Ascending aorta (tissue), 2 donors: ENCODE data around the gene ARL2. TPM values are rescaled to one million over a fixed set of nuclear protein-coding genes. Genes with fewer than 3 reads are reported as not detected.
A peak's percentile ranks its signal among the peaks of the same experiment; 100 is the strongest.

Experiments used
- DNase-seq, 2 donors: peaks; one replicate each; pipeline ENCODE4 v3.0.0-alpha.2; 2019; ENCODE audit warnings: low spot score in 2 of 2
- H3K27ac ChIP-seq, 2 donors: fragments of 200-600 bp; sonication (generic); one replicate each; pipeline ENCODE4 v1.5.1; 2016 to 2017; ENCODE audit warnings: mild to moderate bottlenecking in 1 of 2
- H3K27me3 ChIP-seq: fragments of 200-600 bp; sonication (generic); one replicate; pipeline ENCODE4 v1.5.1; 2017
- H3K36me3 ChIP-seq, 2 donors: fragments of 200-600 bp; sonication (generic); one replicate each; pipeline ENCODE4 v1.5.1; 2016
- H3K4me1 ChIP-seq, 2 donors: fragments of 200-600 bp; sonication (generic); one replicate each; pipeline ENCODE4 v1.5.1; 2016 to 2017; ENCODE audit warnings: mild to moderate bottlenecking in 1 of 2
- H3K4me3 ChIP-seq, 2 donors: fragments of 200-600 bp; sonication (generic); one replicate each; pipeline ENCODE4 v1.5.1; 2016 to 2017; ENCODE audit warnings: mild to moderate bottlenecking in 1 of 2
- H3K9me3 ChIP-seq, 2 donors: fragments of 200-600 bp; sonication (generic); one replicate each; pipeline ENCODE4 v1.5.1; 2016
- CTCF ChIP-seq, 3 experiments: fragments of 200-600 bp in 2 of 3; fragments of 450-650 bp in 1 of 3; sonication (generic) in 2 of 3; IDR thresholded peaks; one replicate each; pipeline ENCODE4 v1.5.1; 2016 to 2019; ENCODE audit warnings: antibody characterized with exemption in 3 of 3, mild to moderate bottlenecking in 1 of 3, moderate library complexity in 1 of 3
- intact Hi-C: fragments of 100-400 bp; cut with DNase I; formaldehyde crosslinking; loops from one replicate; pipeline ENCODE4 v1.15.1; 2023
- total RNA-seq: library from RNA; depleted of rRNA; stranded (reverse); fragments of >200 nt; gene quantifications from one replicate; pipeline ENCODE4 v1.1.0, GENCODE V29; 2016

Gene ARL2
- total RNA-seq, 1 donor from 2014 or later, result 187 TPM

DNA sequence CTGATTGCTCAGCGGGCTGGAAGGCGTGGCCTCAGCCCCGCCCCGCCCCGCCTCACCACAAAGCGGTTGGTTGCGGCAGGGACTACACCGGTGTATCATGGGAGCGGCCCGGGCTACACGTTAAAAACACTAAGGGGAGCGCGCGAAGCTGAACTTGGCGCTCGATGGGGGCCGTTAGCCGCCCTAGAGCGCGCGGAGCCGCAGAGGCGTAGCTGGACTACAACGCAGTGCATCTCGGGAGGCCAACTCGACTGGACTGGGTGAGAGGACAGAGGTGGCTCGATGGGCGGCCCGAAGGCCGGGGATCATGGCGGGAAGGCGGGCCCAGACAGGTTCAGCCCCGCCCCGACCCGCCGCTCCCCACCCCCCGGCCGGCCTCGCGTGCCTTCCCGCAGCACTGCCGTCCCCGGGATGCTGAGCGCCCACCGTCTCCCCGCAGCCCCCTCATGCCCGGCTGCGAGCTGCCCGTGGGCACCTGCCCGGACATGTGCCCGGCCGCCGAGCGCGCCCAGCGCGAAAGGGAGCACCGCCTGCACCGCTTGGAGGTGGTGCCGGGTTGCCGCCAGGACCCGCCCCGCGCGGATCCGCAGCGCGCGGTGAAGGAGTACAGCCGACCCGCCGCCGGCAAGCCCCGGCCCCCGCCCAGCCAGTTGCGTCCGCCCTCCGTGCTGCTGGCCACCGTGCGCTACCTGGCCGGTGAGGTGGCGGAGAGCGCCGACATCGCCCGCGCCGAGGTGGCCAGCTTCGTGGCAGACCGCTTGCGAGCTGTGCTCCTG lies 27.1 kb downstream of the ARL2 start, which contains the start of gene SAC3D1:
SAC3D1 (plus strand) TSS at position 364 of the 776 bp plus-strand sequence; CDS start at position 447, 83 bp downstream.
- no peaks in the 10 kb centered on the region for H3K9me3 ChIP-seq

DNA sequence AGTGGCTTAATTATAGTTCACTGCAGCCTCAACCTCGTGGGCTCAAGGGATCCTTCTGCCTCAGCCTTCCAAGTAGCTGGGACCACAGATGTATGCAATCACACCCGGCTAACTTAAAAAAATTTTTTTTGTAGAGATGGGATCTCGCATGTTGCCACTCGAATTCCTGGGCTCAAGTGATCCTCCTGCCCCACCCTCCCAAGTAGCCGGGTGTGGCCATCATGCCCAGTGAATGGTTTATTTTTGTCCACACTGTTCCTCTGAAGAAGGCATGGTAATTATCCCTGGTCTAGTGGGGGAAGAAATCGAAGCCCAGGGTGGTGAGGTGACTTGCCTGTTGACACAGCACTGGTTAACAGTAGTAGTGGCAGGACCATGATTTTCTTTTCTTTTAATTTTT lies 28.9 kb downstream of the ARL2 start:
- no peaks in the 10 kb centered on the region for H3K9me3 ChIP-seq
- H3K27me3 ChIP-seq, result no peaks in the 10 kb centered on the region
- DNase-seq, result no peak
- peaks cover 8 to 28% of the 10 kb centered on the region in 2 donors for H3K36me3 ChIP-seq
- no peak overlapping the region for H3K4me3 ChIP-seq
- intact Hi-C loops, result loop anchor here (5.0 to 10.0 kb wide), 2 partner anchors 39 to 622 kb away; partner anchors contain the start of genes CDCA5, RELA and ZFPL1
- H3K4me1 ChIP-seq, result peaks cover 4 to 18% of the 10 kb centered on the region in 2 donors
- no peak for TF ChIP-seq CTCF (IDR thresholded peaks at IDR 0.05)
- H3K27ac ChIP-seq, result no peak overlapping the region

More for the DNA sequence above, 27.1 kb downstream of the ARL2 start, which contains the start of gene SAC3D1:
- TF ChIP-seq CTCF (IDR thresholded peaks at IDR 0.05), result no peak
- peak within 1 kb of the TSS; percentile 82 to 95 for H3K4me3 ChIP-seq
- H3K36me3 ChIP-seq, result peaks cover 13 to 36% of the 10 kb centered on the region in 2 donors
- peaks cover 4 to 6% of the 10 kb centered on the region in 2 donors for H3K4me1 ChIP-seq
- peak within 1 kb of the TSS; percentile 89 for H3K27ac ChIP-seq
- intact Hi-C loops, result loop anchor here (1.0 to 10.0 kb wide), 4 partner anchors 13 to 624 kb away; partner anchors contain the start of genes ARL2, CDCA5, RELA and ZFPL1
- H3K27me3 ChIP-seq, result no peaks in the 10 kb centered on the region
- DNase-seq, result peak; percentile 62 to 94

DNA sequence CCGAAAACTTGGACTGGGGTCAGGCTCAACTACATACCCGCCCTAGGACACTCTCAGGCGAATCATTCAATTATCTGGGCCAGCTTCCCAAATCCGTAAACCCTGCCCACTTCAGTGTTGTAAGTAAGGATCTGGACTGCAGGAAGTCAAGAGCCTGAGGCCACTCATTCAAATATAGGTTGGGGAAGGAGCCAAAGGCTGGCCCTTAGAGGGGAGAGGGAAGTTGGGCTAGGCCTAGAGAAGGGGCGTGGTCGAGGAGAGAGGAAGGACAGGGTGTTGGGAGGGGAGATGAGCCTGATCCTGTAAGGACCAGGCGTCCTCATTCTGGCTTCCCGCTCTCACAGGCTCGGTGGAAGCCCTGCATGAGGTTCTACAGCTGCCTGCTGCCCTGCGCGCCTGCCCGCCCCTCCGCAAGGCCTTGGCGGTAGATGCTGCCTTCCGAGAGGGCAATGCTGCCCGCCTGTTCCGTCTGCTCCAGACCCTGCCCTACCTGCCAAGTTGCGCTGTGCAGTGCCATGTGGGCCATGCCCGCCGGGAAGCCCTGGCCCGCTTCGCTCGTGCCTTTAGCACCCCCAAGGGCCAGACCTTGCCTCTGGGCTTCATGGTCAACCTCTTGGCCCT lies 30.0 kb downstream of the ARL2 start:
- Histone ChIP-seq H3K27ac (no peak overlapping the region), H3K9me3 (no peaks in the 10 kb centered on the region), H3K36me3 (peaks cover 0 to 19% of the 10 kb centered on the region in 2 donors), H3K4me1 (peaks cover 4 to 23% of the 10 kb centered on the region in 2 donors), H3K4me3 (no peak overlapping the region), H3K27me3 (no peaks in the 10 kb centered on the region)
- TF ChIP-seq CTCF (IDR thresholded peaks at IDR 0.05), result no peak
- intact Hi-C loops, result loop anchor here (5.0 to 10.0 kb wide), 2 partner anchors 38 to 621 kb away; partner anchors contain the start of genes CDCA5, RELA and ZFPL1
- no peak for DNase-seq

DNA sequence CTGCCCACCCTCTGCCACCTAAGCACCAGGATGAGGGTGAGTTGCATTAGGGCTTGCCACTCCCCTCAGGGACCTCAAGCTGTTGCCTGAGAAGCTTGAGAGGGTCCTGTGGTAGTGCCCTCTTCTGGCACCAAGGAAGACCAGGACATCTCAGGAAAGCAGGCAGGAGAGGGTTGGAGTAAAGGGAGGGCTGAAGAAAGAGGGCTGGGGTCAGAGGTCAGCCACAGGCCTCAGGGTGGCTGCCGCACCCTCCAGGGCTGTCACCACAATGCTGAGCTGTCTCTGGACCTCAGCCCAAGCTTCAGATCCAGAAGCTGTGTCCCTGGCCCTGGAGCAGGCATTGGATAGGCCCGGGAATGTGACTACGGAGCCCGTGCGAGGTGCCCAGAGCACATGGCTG lies 31.1 kb downstream of the ARL2 start:
- H3K36me3 ChIP-seq, result peaks cover 0 to 12% of the 10 kb centered on the region in 2 donors
- H3K27ac ChIP-seq, result no peak overlapping the region
- H3K4me3 ChIP-seq, result no peak overlapping the region
- no peaks in the 10 kb centered on the region for H3K9me3 ChIP-seq
- no peaks in the 10 kb centered on the region for H3K27me3 ChIP-seq
- peaks cover 4 to 23% of the 10 kb centered on the region in 2 donors for H3K4me1 ChIP-seq
- intact Hi-C loops, result loop anchor here (10.0 kb wide), 1 partner anchor 620 kb away; the partner anchor contains the start of gene RELA
- no peak for DNase-seq
- no peak for TF ChIP-seq CTCF (IDR thresholded peaks at IDR 0.05)

GRCh38 chr11:65045728-65046127 lies 31.8 kb downstream of the ARL2 start:
- no peak for TF ChIP-seq CTCF (IDR thresholded peaks at IDR 0.05)
- no peak overlapping the region for H3K4me3 ChIP-seq
- no peak for DNase-seq
- no peak overlapping the region for H3K27ac ChIP-seq
- peaks cover 4 to 23% of the 10 kb centered on the region in 2 donors for H3K4me1 ChIP-seq
- no peaks in the 10 kb centered on the region for H3K9me3 ChIP-seq
- H3K27me3 ChIP-seq, result no peaks in the 10 kb centered on the region
- intact Hi-C loops, result loop anchor here (10.0 kb wide), 1 partner anchor 619 kb away; the partner anchor contains the start of gene RELA
- peaks cover 0 to 12% of the 10 kb centered on the region in 2 donors for H3K36me3 ChIP-seq
